ENCODE data around the gene RPS18.

DNA sequence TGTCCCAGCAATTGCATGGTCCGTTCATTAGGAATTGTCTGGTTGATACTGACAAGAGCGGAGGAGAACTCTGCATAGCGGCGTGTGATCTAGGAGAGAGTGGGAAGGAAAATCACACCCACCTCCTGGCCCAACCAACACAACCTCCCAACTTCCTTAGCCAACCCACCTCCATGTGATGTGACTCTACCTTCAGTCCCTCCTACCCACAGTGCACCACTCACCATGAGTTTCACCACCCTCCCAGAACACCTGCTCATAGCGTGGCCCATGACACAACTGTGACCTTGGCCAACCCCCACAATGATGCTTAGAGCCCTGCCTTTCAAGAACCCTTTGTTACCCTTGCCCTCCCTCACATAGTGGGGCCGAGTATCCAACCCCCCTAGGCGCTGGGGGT, 7.9 kb upstream of the RPS18 start:
- TF ChIP-seq CTCF (IDR thresholded peaks at IDR 0.05 in 2 of 3, conservative IDR thresholded peaks at IDR 0.05 in 1 of 3; ENCODE audit: borderline replicate concordance in 1 of 3, insufficient read depth in 1 of 3, low read depth in 2 of 3, low read length in 2 of 3) (no peak), POLR2AphosphoS5 (IDR thresholded peaks at IDR 0.05; ENCODE audit: low read depth, low read length) (no peak), EZH2phosphoT487 (IDR thresholded peaks at IDR 0.05; ENCODE audit: borderline replicate concordance) (no peak), JUND (IDR thresholded peaks at IDR 0.05) (no peak)
